ENCODE results near the gene PLOD1. TPM values are rescaled to one million over a fixed set of nuclear protein-coding genes. Genes with fewer than 3 reads are reported as not detected.

PLOD1 gene
- total RNA-seq, 1 experiment from 2014 or later: 156 TPM

- H3K4me3 ChIP-seq (ENCODE audit: low read depth in 2 of 2, low read length in 2 of 2): no peak overlapping the region
- H3K4me1 ChIP-seq (ENCODE audit: control insufficient read depth, insufficient read depth, low read length): no peaks in the 10 kb centered on the region
- ChIA-PET CTCF (no interaction called here), POLR2A (interaction anchor here (0.5 kb wide), 1 partner anchor 29 kb away, joined by 9 read pairs; no protein-coding TSS in a partner anchor)
- H3K9me3 ChIP-seq (ENCODE audit: control insufficient read depth, insufficient read depth, low read depth, low read length): no peaks in the 10 kb centered on the region
- TF ChIP-seq CTCF (IDR thresholded peaks at IDR 0.05) (no peak), TCF7L2 (IDR thresholded peaks at IDR 0.05; ENCODE audit: low read depth, low read length) (no peak), SIN3A (IDR thresholded peaks at IDR 0.05; ENCODE audit: borderline replicate concordance, insufficient read depth, low read depth, low read length) (no peak), POLR2AphosphoS5 (IDR thresholded peaks at IDR 0.05; ENCODE audit: low read depth, low read length) (no peak)
- intact Hi-C loops (cut with micrococcal nuclease; ENCODE audit: unreplicated experiment): no loop called here
- in situ Hi-C loops (cut with HindIII; ENCODE audit: low pct_unique_long_range_greater_than_20kb, low sequenced_read_pairs): no loop called here
- peaks cover 5% of the 10 kb centered on the region; the same call in 1 of the 2 replicates for H3K36me3 ChIP-seq (ENCODE audit: control insufficient read depth, insufficient read depth, low read length)
- H3K27ac ChIP-seq (ENCODE audit: low read length): no peak overlapping the region
- no TSS peak for BruUV-seq (replicated peaks)
- DNase-seq (ENCODE audit: low read depth, low spot score) (no peak), ATAC-seq (no peak)
- H3K27me3 ChIP-seq (ENCODE audit: control insufficient read depth, insufficient read depth, low read length): no peaks in the 10 kb centered on the region
These were observed 23.4 kb downstream of the PLOD1 start for GRCh38 chr1:11957897-11958296.

GRCh38 chr1:11960276-11960675 lies 25.8 kb downstream of the PLOD1 start:
- peaks cover 8% of the 10 kb centered on the region for H3K36me3 ChIP-seq (ENCODE audit: control insufficient read depth, insufficient read depth, low read length)
- POLR2A ChIA-PET: no interaction called here
- BruUV-seq (replicated peaks): no TSS peak
- CTCF ChIA-PET: no interaction called here
- no peaks in the 10 kb centered on the region for H3K9me3 ChIP-seq (ENCODE audit: control insufficient read depth, insufficient read depth, low read depth, low read length)
- H3K27me3 ChIP-seq (ENCODE audit: control insufficient read depth, insufficient read depth, low read length): no peaks in the 10 kb centered on the region
- no peak overlapping the region for H3K4me3 ChIP-seq (ENCODE audit: low read depth in 2 of 2, low read length in 2 of 2)
- no peak overlapping the region for H3K27ac ChIP-seq (ENCODE audit: low read length)
- no peak for TF ChIP-seq POLR2AphosphoS5 (IDR thresholded peaks at IDR 0.05; ENCODE audit: low read depth, low read length)
- TF ChIP-seq CTCF (IDR thresholded peaks at IDR 0.05): no peak
- TF ChIP-seq TCF7L2 (IDR thresholded peaks at IDR 0.05; ENCODE audit: low read depth, low read length): no peak
- no peak for TF ChIP-seq REST (IDR thresholded peaks at IDR 0.05; ENCODE audit: insufficient read depth in 1 of 2, low read depth in 2 of 2, low read length in 1 of 2)
- TF ChIP-seq SIN3A (IDR thresholded peaks at IDR 0.05; ENCODE audit: borderline replicate concordance, insufficient read depth, low read depth, low read length): no peak
- intact Hi-C loops (cut with micrococcal nuclease; ENCODE audit: unreplicated experiment): no loop called here
- no peak for DNase-seq (ENCODE audit: low read depth, low spot score)
- ATAC-seq: no peak
- in situ Hi-C loops (cut with HindIII; ENCODE audit: low pct_unique_long_range_greater_than_20kb, low sequenced_read_pairs): no loop called here
- H3K4me1 ChIP-seq (ENCODE audit: control insufficient read depth, insufficient read depth, low read length): no peaks in the 10 kb centered on the region

Measured in Panc1 (cell line).